HAP-1 (cell line): ENCODE data around the gene LARP1B.
A peak's percentile ranks its signal among the peaks of the same experiment; 100 is the strongest.
"Not testable (repeated sequence)": the region's sequence is repeated elsewhere in the genome, so short reads cannot be mapped to it uniquely, and the experiment has no call there.

Source experiments
- DNase-seq, 2 experiments: peaks; one replicate each; pipeline ENCODE4 v3.0.0-alpha.2; 2016 to 2020; ENCODE audit warnings: low spot score in 2 of 2
- H3K27me3 ChIP-seq: fragments of 250-450 bp; sonication (Bioruptor Pico); 2 replicates; pipeline ENCODE4 v1.5.1; 2020; ENCODE audit warnings: low read depth, mild to moderate bottlenecking, moderate library complexity
- H3K36me3 ChIP-seq: fragments of 250-450 bp; sonication (Bioruptor Pico); replicated peaks from 2 replicates; pipeline ENCODE4 v1.5.1; 2020; ENCODE audit warnings: mild to moderate bottlenecking
- H3K4me1 ChIP-seq: fragments of 250-450 bp; sonication (Bioruptor Pico); 2 replicates; pipeline ENCODE4 v1.5.1; 2020; ENCODE audit warnings: mild to moderate bottlenecking
- H3K4me3 ChIP-seq: fragments of 250-450 bp; sonication (Bioruptor Pico); 2 replicates; pipeline ENCODE4 v1.5.1; 2020; ENCODE audit warnings: mild to moderate bottlenecking, moderate library complexity
- H3K9me3 ChIP-seq: fragments of 250-450 bp; sonication (Bioruptor Pico); 2 replicates; pipeline ENCODE4 v1.5.1; 2020; ENCODE audit warnings: mild to moderate bottlenecking, moderate library complexity
- in situ Hi-C: fragments of 300-500 bp; cut with MboI; formaldehyde crosslinking; loops from 3 replicates; pipeline ENCODE4 v1.14.3; 2020; ENCODE audit warnings: low sequenced_read_pairs, inconsistent platforms, mixed read lengths

LARP1B gene

DNA sequence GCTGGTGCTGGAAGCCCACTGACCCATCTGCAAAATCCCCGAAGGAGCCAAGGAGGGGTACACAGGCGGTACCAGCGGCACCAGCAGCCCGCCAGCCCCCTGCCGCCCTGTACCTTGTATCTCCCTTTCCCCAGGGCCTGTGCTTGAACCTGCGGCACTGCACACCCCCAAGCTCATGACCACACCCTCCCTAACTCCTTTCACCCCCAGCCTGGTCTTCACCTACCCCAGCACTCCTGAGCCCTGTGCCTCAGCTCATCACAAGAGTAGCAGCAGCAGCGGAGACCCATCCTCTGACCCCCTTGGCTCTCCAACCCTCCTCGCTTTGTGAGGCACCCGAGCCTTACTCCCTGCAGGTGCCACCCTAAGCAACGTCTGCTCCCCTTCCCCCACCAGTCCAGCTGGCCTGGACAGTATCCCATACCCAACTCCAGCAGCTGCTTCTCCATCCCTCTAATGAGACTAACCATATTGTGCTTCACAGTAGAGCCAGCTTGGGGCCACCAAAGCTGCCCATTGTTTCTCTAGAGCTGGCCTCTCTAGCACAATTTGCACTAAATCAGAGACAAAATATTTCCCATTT, 94.9 kb downstream of the LARP1B start:
- in situ Hi-C loops = no loop called here

DNA sequence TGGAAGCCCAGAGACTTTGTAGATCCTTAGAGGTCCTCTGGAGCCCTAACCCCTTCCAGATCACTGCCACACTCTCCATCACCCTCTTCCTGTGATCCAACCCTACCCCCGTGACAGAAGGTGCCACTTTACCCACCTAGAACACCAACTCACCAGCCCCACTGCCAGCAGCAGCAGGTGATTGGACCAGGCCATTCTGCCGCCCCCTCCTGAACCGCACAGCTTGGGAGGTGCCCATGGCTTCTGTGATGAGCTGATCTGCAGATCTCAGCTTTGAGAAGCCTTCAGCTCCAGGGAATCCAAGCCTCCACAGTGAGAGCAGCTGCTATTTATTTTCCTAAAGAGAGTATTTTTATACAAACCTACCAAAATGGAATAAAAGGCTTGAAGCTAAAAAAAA, 95.4 kb downstream of the LARP1B start:
- H3K9me3 ChIP-seq, in situ Hi-C loops, H3K4me1 ChIP-seq, H3K36me3 ChIP-seq, DNase-seq, H3K4me3 ChIP-seq, H3K27me3 ChIP-seq: not testable (repeated sequence)

More for the DNA sequence above, 94.9 kb downstream of the LARP1B start:
- Histone ChIP-seq H3K4me1 (no peaks in the 10 kb centered on the region), H3K27me3 (no peaks in the 10 kb centered on the region), H3K4me3 (no peak overlapping the region), H3K36me3 (no peaks in the 10 kb centered on the region), H3K9me3 (no peaks in the 10 kb centered on the region)
- no peak for DNase-seq

DNA sequence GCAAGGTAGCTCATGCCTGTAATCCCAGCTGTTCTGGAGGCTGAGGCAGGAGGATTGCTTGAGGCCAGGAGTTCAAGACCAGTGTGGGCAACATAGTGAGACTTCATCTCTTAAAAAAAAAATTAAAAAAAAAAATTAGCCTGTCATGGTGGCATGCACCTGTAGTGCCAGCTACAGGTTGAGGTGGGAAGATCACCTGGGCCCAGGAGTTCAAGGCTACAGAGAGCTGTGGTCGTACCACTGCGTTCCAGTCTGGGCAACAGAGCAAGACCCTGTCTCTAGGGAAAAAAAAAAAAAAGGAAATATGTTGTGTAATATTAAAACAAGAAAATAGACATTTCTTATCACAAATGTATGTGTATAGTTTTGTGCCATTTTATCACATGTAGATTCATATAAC, 97.8 kb downstream of the LARP1B start:
- no peak for DNase-seq
- Histone ChIP-seq H3K27me3 (no peaks in the 10 kb centered on the region), H3K4me1 (0 out of 2 replicates have a peak, but pooled peaks cover 4% of the 10 kb centered on the region), H3K9me3 (no peaks in the 10 kb centered on the region), H3K36me3 (no peaks in the 10 kb centered on the region), H3K4me3 (no peak overlapping the region)
- in situ Hi-C loops = no loop called here

DNA sequence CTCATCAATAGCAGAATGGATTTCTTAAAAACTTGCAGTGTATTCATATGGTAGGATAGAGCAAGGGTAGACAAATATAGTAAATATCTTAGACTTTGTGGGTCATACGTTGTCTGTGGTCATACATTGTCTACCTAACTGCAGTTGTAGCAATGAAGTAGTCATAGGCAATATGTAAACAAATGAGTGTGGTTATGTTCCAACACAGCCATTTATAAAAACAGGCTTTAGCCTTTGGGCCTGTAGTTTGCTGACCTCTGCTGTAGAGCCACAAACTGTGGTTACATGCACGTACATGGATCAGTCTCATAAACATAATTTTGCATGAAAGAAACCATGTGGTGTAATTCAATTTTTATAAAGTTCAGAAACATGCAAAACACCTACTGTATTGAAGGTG, 98.9 kb downstream of the LARP1B start:
- Histone ChIP-seq H3K4me1 (0 out of 2 replicates have a peak, but pooled peaks cover 4% of the 10 kb centered on the region), H3K36me3 (no peaks in the 10 kb centered on the region), H3K9me3 (no peaks in the 10 kb centered on the region), H3K27me3 (no peaks in the 10 kb centered on the region), H3K4me3 (no peak overlapping the region)
- DNase-seq = no peak
- in situ Hi-C loops = no loop called here

DNA sequence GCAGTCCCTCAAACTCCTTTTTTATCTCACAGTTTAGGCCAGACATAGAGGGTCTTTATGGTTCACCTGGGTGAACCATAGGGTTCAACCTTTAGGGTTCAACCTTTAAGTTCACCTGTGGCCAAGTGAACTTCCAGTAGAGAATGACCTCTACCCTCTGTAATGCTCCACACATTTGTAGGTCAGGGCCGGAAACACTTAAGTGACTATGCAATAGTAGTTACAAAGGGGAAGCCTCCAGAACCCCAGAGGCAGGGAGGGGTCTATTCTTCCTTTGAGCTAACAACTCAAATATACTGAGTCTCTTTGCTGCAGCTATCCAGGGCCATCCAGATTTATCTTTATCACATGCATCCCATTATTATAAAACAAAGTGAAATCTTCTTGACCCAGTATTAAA, 100.0 kb downstream of the LARP1B start:
- no peak for DNase-seq
- no peak overlapping the region for H3K4me3 ChIP-seq
- no peaks in the 10 kb centered on the region for H3K36me3 ChIP-seq
- no peaks in the 10 kb centered on the region for H3K9me3 ChIP-seq
- 0 out of 2 replicates have a peak, but pooled peaks cover 4% of the 10 kb centered on the region for H3K4me1 ChIP-seq
- H3K27me3 ChIP-seq = no peaks in the 10 kb centered on the region
- in situ Hi-C loops = no loop called here

DNA sequence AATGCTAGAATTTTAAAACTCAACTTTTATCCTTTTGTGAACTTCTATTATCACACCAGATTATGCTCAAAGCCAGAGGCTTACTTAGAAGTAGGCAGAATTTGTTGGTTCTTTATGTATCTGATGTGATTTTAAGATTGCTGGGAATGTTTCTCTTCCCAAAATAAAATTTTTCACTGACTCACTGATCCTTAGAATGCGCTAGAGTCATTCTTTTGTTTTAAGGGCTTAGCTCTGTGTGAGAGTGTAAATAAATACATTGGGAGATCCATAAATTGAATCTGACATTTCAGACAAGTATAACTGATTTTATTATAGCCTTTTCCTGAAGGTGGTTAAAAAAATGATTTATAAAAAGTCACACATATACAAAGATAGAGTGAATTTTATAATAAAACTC, 101.3 kb downstream of the LARP1B start:
- 0 out of 2 replicates have a peak, but pooled peaks cover 4% of the 10 kb centered on the region for H3K4me1 ChIP-seq
- H3K9me3 ChIP-seq = no peaks in the 10 kb centered on the region
- no peak overlapping the region for H3K4me3 ChIP-seq
- H3K27me3 ChIP-seq = no peaks in the 10 kb centered on the region
- no peaks in the 10 kb centered on the region for H3K36me3 ChIP-seq
- DNase-seq = no peak
- in situ Hi-C loops = no loop called here

DNA sequence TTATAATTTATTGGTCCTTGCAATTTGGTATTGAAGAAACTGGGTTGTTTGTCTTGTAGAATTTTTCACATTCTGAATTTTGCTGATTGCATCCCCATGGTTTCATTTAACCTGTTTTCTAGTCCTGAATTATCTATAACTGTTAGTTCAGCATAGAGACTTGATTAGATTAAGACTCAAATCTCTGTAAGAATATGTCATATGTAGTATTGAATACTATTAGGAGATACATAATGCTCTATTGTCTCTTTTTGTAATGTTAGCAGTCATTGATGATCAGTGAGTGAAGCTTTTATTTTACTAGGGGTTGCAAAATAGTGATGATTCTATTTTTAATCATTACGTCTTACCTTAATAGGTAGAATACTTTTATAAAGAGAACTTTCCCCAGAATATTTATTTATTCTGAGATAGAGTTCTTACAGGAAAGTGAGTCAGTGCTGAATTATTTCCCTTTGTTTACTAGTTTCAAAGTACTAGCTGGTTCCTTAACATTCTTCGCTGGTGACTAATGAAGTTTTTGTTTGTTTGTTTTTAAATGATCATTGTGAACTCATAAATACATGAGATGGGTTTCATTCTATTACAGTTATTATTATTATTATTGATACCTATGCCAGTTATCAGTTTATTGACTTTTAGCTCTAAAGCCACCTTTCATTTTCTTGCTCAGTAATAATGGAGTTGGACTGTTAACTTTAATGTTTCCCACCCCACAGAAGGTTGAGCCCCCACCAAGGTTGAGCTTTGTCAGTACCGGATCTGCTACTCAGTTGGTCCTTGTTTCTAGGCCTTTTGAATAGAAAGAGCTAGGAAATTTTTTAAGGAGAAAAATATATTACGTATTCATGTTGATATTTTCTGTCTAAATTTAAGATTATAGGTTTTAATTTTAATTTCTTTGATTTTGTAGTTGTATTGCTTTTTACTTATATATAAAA, 102.3 kb downstream of the LARP1B start:
- H3K27me3 ChIP-seq = no peaks in the 10 kb centered on the region
- no peaks in the 10 kb centered on the region for H3K36me3 ChIP-seq
- H3K9me3 ChIP-seq = no peaks in the 10 kb centered on the region
- no peak for DNase-seq
- in situ Hi-C loops = no loop called here
- no peak overlapping the region for H3K4me3 ChIP-seq
- H3K4me1 ChIP-seq = 0 out of 2 replicates have a peak, but pooled peaks cover 4% of the 10 kb centered on the region

DNA sequence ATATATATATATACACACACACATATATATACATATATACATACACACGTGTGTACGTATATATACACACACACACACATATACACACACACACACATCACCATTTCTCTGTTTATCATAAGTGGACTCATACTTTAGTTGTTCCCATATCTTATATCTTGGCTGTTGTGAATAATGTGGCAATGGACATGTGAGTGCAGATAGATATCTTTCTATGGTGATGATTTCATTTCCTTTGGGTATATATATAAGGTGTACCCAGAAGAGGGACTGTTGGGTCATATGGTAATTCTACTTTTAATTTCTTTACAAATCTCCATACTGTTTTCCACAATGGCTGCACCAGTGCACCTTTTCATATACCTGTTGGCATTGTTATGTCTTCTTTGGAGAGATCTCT, 105.9 kb downstream of the LARP1B start:
- in situ Hi-C loops = no loop called here
- H3K4me3 ChIP-seq = no peak overlapping the region
- H3K4me1 ChIP-seq = peaks cover 12% of the 10 kb centered on the region

DNA sequence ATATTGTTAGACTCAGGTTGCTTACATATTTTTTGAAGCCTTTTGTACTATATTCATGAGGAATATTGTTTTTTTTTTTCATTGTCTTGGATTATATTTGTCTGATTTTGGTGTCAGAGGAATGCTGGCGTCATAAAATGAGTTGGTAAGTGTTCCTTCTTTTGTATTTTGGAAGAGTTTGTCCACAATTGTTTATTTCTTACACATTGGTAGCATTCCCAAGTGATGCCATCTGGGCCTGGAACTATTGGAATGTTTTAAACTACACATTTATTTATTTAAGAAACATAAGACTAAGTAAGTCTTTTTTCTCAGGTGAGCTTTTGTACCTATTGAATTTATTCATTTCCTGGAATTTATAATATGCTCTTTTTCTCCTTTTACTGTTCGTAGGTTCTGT, 107.6 kb downstream of the LARP1B start:
- no peaks in the 10 kb centered on the region for H3K27me3 ChIP-seq
- no peak for DNase-seq
- H3K9me3 ChIP-seq = no peaks in the 10 kb centered on the region
- in situ Hi-C loops = no loop called here
- peaks cover 10% of the 10 kb centered on the region for H3K4me1 ChIP-seq
- H3K4me3 ChIP-seq = no peak overlapping the region
- H3K36me3 ChIP-seq = no peaks in the 10 kb centered on the region

More for the DNA sequence above, 105.9 kb downstream of the LARP1B start:
- no peaks in the 10 kb centered on the region for H3K36me3 ChIP-seq
- no peak for DNase-seq
- no peaks in the 10 kb centered on the region for H3K27me3 ChIP-seq
- no peaks in the 10 kb centered on the region for H3K9me3 ChIP-seq

DNA sequence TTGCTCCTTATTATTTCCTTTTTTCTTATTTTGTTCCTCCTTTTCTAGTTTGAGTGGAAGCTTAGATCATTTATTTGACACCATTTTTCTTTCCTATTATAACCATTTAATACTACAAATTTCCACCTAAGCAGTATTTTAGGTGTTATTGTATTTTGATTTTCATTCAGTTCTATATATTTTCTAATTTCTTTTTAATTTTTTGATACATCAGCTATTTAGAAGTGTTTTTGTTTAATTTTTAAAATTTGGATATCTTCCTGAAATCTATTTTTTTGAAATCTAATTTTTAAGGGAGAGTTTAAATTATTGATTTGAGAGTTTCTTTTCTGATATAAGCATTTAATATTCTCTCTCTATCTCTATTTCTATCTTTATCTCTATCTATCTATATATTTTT, 108.1 kb downstream of the LARP1B start:
- Histone ChIP-seq H3K27me3 (no peaks in the 10 kb centered on the region), H3K36me3 (no peaks in the 10 kb centered on the region), H3K4me1 (peaks cover 10% of the 10 kb centered on the region), H3K9me3 (no peaks in the 10 kb centered on the region), H3K4me3 (no peak overlapping the region)
- in situ Hi-C loops = no loop called here
- no peak for DNase-seq

DNA sequence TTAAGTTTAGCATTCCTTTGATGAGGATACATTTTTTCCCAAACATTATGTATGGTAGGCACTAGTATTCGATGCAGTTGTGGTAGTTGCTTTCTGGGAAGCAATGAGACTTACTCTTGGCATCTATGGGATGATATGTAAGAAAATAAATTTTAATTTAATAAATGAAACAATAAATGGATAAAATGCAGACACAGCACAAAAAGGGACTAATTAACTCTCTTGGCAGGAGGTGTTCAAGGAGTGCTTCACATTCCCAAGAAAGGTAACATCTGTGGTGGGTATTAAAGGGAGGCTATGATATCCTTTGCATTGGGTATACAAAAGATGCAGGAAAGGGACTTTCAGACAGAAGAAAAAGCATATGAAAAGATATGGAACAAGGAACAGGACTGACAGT, 115.5 kb downstream of the LARP1B start:
- in situ Hi-C loops = no loop called here
- Histone ChIP-seq H3K27me3 (no peaks in the 10 kb centered on the region), H3K4me3 (no peak overlapping the region), H3K36me3 (no peaks in the 10 kb centered on the region), H3K4me1 (peaks cover 5% of the 10 kb centered on the region), H3K9me3 (no peaks in the 10 kb centered on the region)
- no peak for DNase-seq

DNA sequence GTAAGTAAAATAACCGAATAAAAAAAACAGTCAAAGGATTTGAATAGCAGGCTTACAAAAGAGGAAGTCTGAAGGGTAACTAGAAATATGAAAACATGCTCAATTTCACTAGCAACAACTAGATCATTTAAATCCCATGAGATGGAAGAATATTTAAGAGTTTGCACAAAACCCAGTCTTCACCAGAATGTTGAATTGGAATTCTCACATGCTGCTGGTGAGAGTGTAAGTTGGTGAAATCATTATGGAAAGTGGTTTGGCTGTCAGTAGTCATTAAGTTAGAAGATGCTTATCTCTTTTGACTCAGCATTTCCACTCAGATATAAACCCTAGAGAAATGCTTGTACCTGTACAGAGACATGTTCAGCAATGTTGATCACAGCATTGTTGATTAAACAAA, 116.4 kb downstream of the LARP1B start:
- no peaks in the 10 kb centered on the region for H3K36me3 ChIP-seq
- H3K27me3 ChIP-seq = no peaks in the 10 kb centered on the region
- in situ Hi-C loops = no loop called here
- H3K9me3 ChIP-seq = no peaks in the 10 kb centered on the region
- DNase-seq = no peak
- no peaks in the 10 kb centered on the region for H3K4me1 ChIP-seq
- H3K4me3 ChIP-seq = no peak overlapping the region

DNA sequence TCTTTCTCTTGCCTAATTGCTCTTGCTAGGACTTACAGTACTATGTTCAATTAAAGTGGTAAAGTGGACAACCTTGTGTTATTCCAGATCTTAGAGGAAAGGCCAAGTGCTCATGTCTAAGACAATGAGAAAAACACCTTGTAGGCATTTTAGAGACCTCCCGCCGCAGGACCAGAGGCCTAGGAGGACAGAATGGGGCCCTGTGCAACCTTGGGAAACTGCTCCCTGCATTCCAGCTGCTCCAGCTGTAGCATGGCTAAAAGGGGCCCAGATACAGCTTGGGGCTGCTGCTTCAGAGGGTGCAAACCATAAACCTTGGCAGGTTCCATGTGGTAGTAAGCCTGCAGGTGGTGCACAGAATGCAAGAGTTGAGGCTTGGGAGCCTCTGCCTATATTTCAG, 125.5 kb downstream of the LARP1B start:
- no peaks in the 10 kb centered on the region for H3K27me3 ChIP-seq
- no peaks in the 10 kb centered on the region for H3K4me1 ChIP-seq
- no peak overlapping the region for H3K4me3 ChIP-seq
- H3K9me3 ChIP-seq = peaks cover 8% of the 10 kb centered on the region; the same call in 1 of the 2 replicates
- no peak for DNase-seq
- 0 out of 2 replicates have a peak, but pooled peaks cover 5% of the 10 kb centered on the region for H3K36me3 ChIP-seq
- in situ Hi-C loops = no loop called here

DNA sequence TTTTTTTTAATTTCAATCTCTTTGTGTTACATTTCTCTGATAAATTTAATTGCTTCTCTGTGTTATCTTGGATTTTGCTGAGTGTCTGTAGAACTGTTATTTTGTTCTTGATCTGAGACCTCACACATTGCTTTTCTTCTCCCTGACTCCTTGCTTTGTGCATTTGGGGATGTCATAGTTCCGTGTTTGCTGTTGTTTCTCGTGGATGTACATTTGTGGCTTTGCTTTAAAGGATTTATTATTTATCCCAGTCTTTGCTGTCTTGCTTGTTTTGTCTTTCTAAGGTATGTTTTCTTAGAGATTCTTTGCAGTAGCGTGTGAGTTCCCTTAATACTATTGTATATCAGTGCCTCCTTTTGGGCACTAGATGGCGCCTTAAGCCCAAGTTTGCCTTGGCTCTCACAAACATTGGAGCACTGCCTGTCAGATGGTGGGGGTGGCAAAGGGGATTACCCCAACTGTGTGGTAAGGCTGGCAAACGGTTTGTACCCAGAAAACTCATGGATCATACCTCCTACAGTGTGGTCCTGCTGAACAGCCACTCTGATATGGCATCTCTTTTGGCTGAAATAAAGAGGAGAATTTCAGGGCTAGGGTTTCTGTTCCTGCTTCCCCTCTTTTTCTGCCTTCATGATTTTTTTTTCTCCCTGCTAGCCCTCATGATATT, 130.1 kb downstream of the LARP1B start:
- in situ Hi-C loops = loop anchor here (10.0 kb wide), 1 partner anchor 674 kb away; no protein-coding TSS in a partner anchor

More for the DNA sequence above, 130.1 kb downstream of the LARP1B start:
- DNase-seq = peak; percentile 60 to 75
- Histone ChIP-seq H3K4me1 (no peaks in the 10 kb centered on the region; the same call in 1 of the 2 replicates), H3K9me3 (no peaks in the 10 kb centered on the region; the same call in 1 of the 2 replicates), H3K36me3 (no peaks in the 10 kb centered on the region), H3K27me3 (no peaks in the 10 kb centered on the region), H3K4me3 (no peak overlapping the region)
